Measurements from ENCODE around the gene KCTD8.

DNA sequence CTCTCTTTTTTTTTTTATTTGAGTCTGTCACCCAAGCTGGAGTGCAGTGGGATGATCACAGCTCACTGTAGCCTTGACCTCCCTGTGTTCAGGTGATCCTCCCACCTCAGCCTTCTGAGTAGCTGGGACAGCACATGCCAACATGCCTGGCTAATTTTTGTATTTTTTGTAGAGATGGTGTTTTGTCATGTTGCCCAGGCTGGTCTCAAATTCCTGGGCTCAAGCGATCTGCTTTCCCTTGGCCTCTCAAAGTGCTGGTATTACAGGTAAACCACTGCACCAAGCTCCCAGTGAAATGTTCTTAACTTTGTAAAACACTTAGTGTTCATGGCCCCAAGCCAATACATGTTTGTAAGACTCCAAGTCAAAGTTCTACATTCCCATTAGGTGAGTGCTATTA is 316.1 kb downstream of the KCTD8 start:
- TF ChIP-seq, protein P1, sequence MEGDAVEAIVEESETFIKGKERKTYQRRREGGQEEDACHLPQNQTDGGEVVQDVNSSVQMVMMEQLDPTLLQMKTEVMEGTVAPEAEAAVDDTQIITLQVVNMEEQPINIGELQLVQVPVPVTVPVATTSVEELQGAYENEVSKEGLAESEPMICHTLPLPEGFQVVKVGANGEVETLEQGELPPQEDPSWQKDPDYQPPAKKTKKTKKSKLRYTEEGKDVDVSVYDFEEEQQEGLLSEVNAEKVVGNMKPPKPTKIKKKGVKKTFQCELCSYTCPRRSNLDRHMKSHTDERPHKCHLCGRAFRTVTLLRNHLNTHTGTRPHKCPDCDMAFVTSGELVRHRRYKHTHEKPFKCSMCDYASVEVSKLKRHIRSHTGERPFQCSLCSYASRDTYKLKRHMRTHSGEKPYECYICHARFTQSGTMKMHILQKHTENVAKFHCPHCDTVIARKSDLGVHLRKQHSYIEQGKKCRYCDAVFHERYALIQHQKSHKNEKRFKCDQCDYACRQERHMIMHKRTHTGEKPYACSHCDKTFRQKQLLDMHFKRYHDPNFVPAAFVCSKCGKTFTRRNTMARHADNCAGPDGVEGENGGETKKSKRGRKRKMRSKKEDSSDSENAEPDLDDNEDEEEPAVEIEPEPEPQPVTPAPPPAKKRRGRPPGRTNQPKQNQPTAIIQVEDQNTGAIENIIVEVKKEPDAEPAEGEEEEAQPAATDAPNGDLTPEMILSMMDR (IDR thresholded peaks at IDR 0.05) = no peak
- TF ChIP-seq POLR2AphosphoS5 (IDR thresholded peaks at IDR 0.05) = no peak
- no peak for TF ChIP-seq EP300 (IDR thresholded peaks at IDR 0.05)
- TF ChIP-seq POLR2A (IDR thresholded peaks at IDR 0.05) = no peak

Measured in stomach (tissue), 4 donors.